ENCODE data around the gene STK16. TPM values are rescaled to one million over a fixed set of nuclear protein-coding genes. Genes with fewer than 3 reads are reported as not detected.

STK16 gene
- total and polyA plus RNA-seq, 7 donors: 11.6 to 38.5 (median 16.0) TPM

GRCh38 chr2:219248845-219249202 lies 3.5 kb downstream of the STK16 start:
- WGBS, 3 donors: 52 to 69% (median 57%) methylated on average over 2 of the region's 2 CpGs
- H3K27me3 ChIP-seq (ENCODE audit: insufficient read depth in 3 of 3, low read length in 2 of 3): no peaks in the 10 kb centered on the region
- peaks cover 59% of the 10 kb centered on the region for H3K4me1 ChIP-seq
- H3K36me3 ChIP-seq (ENCODE audit: insufficient read depth in 1 of 2, low read depth in 1 of 2): peaks cover 0 to 55% of the 10 kb centered on the region in 2 donors
- no peak for DNase-seq
- H3K27ac ChIP-seq: peak overlapping the region; percentile 94
- ATAC-seq: no peak
- no peaks in the 10 kb centered on the region for H3K9me3 ChIP-seq
- TF ChIP-seq CTCF (IDR thresholded peaks at IDR 0.05): no peak
- intact Hi-C loops (cut with DNase I): loop anchor here in 1 of 2 donors (10.0 kb wide), 1 partner anchor 46 kb away; no protein-coding TSS in a partner anchor
- H3K4me3 ChIP-seq: peak overlapping the region; percentile 75

GRCh38 chr2:219249203-219249980 lies 4.1 kb downstream of the STK16 start:
- no peak for TF ChIP-seq CTCF (IDR thresholded peaks at IDR 0.05)
- Histone ChIP-seq H3K4me3 (peak overlapping the region; percentile 75), H3K4me1 (peaks cover 59% of the 10 kb centered on the region), H3K9me3 (no peaks in the 10 kb centered on the region), H3K27me3 (ENCODE audit: insufficient read depth in 3 of 3, low read length in 2 of 3) (no peaks in the 10 kb centered on the region), H3K36me3 (ENCODE audit: insufficient read depth in 1 of 2, low read depth in 1 of 2) (peaks cover 0 to 55% of the 10 kb centered on the region in 2 donors), H3K27ac (peak overlapping the region; percentile 94)
- ATAC-seq: no peak
- intact Hi-C loops (cut with DNase I): loop anchor here in 1 of 2 donors (10.0 kb wide), 1 partner anchor 45 kb away; no protein-coding TSS in a partner anchor
- peak; percentile 53 to 77 for DNase-seq
- WGBS, 3 donors: 15 to 23% (median 21%) methylated on average over 7 of the region's 7 CpGs

GRCh38 chr2:219250049-219250781 lies 4.9 kb downstream of the STK16 start:
- H3K27ac ChIP-seq: peak overlapping the region; percentile 94
- peaks cover 54% of the 10 kb centered on the region for H3K4me1 ChIP-seq
- TF ChIP-seq CTCF (IDR thresholded peaks at IDR 0.05): no peak
- intact Hi-C loops (cut with DNase I): no loop called here
- no peaks in the 10 kb centered on the region for H3K27me3 ChIP-seq (ENCODE audit: insufficient read depth in 3 of 3, low read length in 2 of 3)
- DNase-seq (no peak), ATAC-seq (no peak)
- peak overlapping the region; percentile 75 for H3K4me3 ChIP-seq
- no peaks in the 10 kb centered on the region for H3K9me3 ChIP-seq
- H3K36me3 ChIP-seq (ENCODE audit: insufficient read depth in 1 of 2, low read depth in 1 of 2): peaks cover 0 to 55% of the 10 kb centered on the region in 2 donors
- 59 to 71% (median 66%) methylated on average over 22 of the region's 22 CpGs for WGBS, 3 donors

GRCh38 chr2:219251656-219252055 lies 6.4 kb downstream of the STK16 start:
- ATAC-seq (no peak), DNase-seq (no peak)
- Histone ChIP-seq H3K4me1 (peaks cover 48% of the 10 kb centered on the region), H3K9me3 (no peaks in the 10 kb centered on the region), H3K4me3 (peak overlapping the region; percentile 75), H3K36me3 (ENCODE audit: insufficient read depth in 1 of 2, low read depth in 1 of 2) (peaks cover 0 to 55% of the 10 kb centered on the region in 2 donors), H3K27me3 (ENCODE audit: insufficient read depth in 3 of 3, low read length in 2 of 3) (no peaks in the 10 kb centered on the region), H3K27ac (peak overlapping the region; percentile 94)
- WGBS, 3 donors: 38 to 58% (median 42%) methylated on average over 6 of the region's 6 CpGs
- no peak for TF ChIP-seq CTCF (IDR thresholded peaks at IDR 0.05)
- intact Hi-C loops (cut with DNase I): no loop called here
